HG03521 (cell line): ENCODE results near the gene CCNL2.
A peak's percentile ranks its signal among the peaks of the same experiment; 100 is the strongest.

ENCODE experiments used
- ATAC-seq: cut with Tn5 transposase; IDR thresholded peaks from one replicate; pipeline ENCODE4 v1.9.1; 2021; ENCODE audit warnings: mild to moderate bottlenecking, moderate library complexity; ENCODE audit not compliant: unreplicated experiment

Gene CCNL2

DNA sequence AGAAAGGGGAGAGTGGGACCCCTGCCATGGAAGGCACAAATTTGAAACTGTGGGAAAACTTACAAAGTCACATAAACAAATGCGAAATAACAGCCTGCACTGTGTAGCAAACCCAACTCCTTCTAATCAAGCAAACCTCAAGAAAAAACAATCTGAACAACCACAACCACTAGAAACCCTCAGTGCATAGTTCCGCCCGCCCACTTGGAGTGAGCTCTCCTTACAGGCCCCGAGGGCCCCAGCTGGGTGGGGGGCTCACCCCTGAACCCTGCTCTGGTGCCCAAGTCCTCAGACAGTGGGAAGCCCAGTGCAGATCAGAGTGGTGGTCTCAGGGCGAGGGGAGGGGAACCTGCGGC, 39.8 kb downstream of the CCNL2 start:
- ATAC-seq, result no peak

DNA sequence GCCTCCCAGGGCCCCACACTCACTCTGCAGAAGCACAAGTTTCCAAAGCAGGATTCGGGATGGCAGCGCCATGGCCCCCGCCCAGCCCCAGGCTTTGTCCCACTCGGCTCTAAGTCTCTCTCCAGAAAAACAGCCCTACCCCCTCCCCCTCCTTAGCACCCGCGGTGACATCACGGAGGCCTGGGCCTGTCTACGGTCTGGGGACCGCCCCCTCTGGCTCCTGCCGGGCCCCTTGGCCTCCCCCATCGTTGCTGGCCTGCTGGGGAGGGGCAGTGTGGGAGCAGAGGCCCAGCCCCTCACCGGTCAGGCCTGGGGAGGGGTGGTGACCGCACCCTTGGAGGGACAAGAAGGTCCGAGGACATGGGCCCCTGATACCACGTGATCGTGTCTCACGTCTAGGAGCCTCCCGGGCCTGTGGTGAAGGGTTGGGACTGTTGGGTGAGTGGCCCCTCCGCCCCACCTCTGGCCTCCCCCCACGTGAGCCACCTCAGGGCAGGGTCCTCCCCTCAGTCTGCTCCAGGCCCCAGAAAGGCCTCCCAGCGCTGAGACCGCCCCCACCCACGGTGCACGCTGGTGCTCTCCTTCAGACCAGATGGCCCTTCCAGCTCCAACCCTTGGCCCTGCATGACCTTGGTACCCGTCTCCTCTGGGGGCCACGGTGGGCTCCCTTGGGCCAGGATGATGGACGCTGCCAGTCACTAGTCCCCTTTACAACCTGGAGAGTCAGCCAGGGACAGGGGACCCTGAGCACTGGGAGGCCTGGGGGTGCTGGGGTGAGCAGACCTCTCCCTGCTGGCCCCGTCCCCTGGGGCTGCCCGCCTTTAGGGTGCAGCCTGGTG, 40.5 kb downstream of the CCNL2 start, which contains the start of gene MXRA8:
TSS of gene MXRA8 (minus strand) at position 123 of the 839 bp plus-strand sequence. CDS start at position 72, 51 bp downstream.
- ATAC-seq, result no peak

DNA sequence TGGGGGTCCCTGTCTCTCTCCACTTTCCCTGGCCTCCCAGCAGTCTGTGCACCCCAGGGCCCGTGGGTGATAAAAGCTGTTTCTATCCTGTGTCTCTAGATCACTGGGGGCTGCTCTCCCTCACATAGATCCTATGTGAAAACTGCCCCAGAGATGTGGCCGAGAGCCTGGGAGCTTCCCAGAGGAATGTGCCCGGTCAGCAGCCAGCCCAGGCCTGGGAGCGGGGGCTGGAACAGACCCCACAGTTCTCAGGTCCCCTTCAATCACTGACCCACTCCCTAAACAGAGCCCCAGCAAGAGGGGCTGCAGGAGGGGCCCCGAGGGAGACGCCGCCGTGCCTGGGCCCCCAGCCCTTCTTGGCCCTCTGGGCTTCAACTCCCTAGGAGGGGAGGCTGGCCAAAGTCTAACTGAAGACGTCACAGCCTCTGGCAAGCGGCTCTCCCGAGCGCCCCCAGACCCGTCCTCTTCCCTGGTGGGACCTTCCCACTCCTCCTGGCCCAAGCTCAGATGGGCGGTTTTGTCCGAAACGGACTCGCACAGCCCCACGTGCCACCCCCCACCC, 41.2 kb downstream of the CCNL2 start:
- no peak for ATAC-seq

DNA sequence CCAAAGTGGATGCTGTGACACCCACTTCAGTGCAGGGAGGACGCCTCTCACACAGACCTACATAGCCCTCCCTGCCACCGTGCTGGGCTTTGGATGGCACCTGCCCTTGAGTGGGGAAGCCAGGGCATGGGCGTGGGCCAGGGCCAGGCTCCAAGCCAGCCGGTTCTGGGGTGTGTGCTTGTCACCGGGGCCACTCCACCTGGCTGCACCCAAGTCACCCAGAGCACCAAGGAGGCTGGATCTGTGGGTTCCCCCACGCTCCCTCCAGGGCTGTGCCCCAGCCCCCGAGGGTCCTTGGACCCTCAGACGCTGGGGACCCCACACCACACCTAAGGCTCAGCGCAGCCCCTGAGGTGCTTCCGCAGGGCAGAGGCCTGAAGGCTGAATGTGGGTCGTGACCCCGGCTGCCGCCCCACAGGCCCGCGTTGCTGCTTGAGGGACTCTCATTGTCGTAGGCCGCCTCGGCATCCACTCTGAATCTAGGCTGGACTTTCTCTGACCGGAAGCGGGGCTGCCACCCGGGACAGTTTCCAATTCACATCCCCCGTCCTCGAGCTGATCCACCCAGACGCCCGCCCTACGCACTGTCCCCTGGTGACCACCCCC, 42.2 kb downstream of the CCNL2 start:
- ATAC-seq, result no peak

DNA sequence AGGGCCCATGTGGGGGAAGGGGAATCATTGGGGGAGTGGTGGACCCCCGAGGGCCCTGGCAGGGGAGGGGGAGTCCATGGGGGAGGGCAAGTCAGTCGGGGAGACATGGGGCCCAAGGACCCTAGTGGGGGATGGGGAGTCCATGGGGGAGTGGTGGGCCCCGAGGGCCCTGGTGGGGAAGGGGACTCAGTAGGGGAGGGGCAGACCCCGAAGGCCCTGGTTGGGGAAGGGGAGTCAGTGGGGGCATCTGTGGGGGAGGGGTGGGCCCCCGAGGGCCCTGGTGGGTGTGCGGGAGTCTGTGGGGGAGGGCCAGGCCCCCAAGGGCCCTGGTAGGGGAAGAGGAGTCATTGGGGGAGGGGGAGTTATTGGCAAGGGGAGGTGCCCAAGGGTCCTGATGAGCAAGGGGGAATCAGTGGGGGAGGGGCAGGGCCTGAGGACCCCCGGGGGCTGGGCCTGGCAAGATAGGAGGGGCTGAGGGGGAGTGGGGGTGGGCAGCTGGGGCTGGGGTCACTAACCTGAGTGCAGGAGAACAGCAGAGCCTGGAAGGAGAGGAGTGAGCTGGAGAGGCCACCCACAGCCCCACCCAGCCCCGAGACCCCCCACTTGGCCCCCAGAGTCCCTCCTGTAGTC, 42.9 kb downstream of the CCNL2 start:
- ATAC-seq, result no peak

DNA sequence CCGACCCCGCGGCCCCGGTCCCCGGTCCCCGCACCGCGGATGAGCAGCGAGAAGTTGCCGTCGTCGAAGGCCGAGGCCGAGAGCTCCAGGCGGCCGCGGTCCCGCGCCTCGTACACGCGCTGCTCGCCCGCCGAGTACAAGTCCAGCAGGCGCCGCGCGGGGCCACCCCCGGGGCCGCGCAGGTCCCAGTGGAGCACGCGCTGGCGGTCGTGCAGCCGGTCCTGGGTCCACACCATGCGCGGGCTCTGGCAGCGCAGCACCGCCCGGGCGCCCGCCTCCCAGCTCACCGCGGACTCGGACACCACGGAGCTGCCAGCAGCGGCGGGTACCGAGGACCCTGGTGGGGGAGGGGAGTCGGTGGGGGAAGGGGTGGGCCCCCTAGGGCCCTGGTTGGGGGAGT, 43.7 kb downstream of the CCNL2 start:
- no peak for ATAC-seq

DNA sequence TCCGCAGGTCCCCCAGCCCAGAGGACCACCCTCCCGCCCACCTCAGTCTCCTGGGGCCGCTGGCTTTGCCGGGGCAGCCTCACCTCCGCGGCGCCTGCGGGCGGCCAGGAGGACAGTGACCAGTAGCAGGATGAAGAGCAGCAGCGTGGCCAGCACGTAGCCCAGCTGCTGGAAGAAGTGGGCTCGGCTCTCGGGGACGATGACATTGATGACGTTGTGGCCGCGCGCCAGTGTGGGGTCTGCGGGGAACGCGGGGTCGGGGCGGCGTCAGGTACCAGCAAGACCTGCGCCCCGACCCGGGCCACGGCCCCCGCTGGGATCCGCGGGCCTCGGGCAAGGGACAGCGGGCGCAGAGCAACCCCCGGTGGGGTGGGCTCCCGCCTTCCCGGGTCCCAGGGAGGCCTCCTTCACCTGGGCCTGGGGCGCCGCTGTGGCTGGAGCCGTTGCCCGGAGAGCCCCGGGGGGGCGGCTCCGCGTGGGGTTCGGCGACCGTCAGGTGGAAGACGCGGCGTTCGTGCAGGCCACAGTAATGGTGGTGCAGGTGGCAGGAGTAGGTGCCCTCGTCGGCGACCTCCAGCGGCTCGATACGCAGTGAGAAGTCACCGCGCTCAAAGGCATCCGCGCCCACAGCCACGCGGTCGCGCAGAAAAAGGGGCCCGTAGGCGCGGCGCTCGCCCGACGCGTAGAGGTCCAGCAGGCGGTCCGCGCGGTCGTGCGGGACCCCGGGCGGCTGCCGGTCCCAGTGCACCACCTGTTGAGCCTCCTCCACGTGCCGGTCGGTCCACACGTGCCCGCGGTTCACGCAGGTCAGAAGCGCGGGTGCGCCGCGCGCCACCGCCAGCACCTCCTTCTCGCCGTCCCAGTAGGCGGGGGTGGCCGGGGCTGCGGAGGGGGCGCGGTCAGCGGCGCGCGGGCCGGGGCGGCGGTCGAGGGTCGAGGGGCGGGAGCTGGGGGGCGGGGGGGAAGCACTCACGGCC, 44.6 kb downstream of the CCNL2 start:
- no peak for ATAC-seq

DNA sequence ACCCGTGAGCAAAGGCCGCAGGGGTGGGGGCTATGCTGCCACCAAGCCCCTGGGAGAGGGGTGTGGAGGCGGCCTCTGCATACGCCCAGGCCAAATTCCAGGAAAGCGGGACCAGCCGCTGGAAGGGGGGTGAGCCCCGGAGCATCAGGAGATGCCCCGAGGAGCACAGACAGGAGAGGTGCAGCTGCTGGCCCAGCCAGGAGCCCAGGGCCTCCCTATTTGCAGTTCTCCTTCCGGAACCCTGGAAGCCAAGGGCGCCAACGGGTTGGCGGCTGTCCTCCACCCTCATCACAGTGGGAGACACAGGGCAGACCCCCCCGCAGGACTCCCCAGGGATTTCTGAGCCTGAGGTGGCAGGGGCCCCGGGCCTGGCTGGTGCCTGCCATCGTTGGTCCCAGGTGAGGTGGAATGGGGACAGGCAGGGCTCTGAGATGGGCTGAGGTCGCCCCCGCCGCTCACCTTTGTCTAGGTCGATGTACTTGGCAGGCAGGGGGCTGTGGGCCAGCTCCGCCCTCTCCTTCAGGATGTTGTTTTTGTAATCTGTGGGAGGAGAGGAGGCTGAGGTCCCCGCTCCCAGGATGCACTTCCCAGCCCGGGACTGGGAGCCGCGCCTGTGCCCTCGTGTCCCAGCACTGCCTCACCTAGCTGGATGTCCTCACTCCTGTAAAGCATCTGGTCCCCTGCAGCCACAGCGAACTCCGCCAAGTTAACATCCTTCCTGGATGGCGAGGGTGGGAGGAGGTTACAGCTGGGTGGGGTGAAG, 45.6 kb downstream of the CCNL2 start:
- no peak for ATAC-seq

DNA sequence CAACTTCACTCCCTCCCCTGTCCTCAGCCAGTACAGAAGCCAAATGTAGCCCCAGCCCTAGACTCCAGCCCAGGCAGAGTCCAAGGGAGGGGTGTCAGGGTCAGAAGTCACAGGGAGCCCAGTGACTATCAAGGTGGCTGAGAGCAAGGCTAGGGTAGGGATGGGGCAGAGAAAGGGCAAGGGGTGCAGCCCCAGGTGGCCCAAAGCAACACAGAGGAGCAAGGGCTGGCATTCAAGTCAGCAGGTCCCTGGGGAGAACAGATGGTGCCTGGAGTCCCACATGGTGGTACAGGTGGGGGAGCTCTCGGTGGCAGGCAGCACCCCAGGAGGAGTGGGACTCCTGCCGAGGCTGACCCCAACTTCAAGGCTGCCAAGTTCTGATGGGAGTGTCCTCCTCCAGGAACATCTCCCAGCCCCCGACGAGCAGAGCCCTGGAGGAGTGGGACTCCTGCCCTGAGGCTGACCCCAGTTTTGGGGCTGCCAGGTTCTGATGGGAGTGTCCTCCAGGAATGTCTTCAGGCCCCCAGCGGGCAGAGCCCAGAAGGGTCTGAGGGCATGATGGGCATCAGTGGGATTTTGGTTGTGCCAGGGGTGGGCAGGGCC, 46.2 kb downstream of the CCNL2 start:
- no peak for ATAC-seq

DNA sequence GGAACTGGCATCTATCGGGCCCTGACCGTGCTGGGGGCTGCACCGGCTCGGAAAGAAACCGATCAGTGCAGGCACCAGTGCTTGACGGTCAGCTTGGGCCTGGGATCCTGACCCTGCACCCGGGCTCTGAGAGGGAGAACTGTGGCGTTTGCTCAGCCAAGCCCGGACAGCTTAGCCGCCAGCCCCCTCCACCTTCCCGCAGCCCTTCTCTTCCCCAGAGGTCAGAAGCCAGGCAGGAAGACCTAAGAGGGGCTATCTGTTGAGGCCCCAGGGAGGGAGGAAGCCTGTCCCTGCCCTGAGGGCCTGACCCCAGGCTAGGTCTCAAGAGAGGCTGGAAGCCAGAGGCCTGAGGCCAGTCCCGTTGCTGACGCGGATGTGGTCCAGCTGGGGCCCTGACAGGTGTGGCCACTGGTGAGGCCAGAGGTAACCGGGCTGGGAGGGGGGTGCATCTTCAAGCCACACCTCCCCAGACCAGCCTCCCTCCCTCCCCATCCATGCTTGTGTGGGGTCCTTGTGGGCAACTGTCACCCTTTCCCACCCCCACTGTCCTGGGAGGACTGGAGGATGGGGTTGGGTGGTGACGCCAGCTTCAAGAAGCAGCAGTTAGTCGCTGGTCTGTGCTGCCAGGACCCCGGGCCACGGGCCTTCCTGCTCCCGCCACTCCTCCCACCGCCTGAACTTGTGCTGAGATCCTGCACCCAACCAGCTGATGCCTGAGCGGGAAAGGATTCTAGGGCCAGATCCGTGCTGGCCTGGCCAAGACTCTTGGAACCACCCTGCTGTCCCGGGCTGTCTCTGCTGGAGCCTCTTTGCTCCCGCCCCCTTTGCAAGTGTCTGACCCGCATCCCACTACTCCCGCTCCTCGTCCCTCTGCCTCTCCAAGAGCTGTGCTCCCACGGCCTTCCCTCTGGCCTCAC, 47.4 kb downstream of the CCNL2 start:
- no peak for ATAC-seq

DNA sequence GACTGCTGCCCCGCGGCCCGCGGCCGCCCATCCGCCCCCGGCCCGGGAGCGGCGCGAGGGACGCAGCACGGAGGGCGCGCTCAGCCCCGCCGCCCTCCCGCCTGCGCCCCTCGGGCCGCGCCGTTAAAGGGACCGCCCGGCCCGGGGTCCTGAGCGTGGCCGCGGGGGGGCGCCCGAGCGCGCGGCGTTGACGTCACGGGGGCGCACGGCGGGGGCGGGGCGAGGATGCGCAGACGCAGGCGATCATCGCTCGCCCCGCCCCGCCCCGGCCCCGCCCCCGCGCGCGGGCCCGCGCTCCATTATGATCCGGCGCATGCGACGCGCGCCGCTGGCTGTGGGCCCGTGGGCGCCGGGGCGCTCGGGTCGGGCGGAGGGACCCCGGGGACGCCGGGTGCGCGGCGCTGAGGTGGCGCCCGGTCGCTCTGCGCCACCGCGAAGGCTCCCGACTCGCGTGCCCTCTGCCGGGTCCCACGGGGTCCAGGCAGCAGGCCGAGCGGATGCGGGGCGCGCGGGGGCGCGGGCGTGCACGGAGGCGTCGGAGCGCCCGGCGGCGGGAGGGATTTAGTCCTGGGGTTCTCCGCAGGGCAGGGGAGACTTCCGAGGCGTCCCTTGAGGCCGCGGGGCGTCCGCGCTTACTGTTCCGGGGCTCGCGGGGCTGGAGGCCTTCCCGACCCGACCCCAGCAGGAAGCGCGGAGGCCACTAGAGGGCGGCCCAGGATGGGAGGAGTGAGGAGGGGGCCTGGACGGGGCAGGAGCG, 49.7 kb downstream of the CCNL2 start, which contains the start of gene DVL1:
TSS of gene DVL1 (minus strand) at position 163 of the 757 bp plus-strand sequence. CDS start 353 bp downstream, outside the sequence.
- ATAC-seq, result peak; percentile 69

DNA sequence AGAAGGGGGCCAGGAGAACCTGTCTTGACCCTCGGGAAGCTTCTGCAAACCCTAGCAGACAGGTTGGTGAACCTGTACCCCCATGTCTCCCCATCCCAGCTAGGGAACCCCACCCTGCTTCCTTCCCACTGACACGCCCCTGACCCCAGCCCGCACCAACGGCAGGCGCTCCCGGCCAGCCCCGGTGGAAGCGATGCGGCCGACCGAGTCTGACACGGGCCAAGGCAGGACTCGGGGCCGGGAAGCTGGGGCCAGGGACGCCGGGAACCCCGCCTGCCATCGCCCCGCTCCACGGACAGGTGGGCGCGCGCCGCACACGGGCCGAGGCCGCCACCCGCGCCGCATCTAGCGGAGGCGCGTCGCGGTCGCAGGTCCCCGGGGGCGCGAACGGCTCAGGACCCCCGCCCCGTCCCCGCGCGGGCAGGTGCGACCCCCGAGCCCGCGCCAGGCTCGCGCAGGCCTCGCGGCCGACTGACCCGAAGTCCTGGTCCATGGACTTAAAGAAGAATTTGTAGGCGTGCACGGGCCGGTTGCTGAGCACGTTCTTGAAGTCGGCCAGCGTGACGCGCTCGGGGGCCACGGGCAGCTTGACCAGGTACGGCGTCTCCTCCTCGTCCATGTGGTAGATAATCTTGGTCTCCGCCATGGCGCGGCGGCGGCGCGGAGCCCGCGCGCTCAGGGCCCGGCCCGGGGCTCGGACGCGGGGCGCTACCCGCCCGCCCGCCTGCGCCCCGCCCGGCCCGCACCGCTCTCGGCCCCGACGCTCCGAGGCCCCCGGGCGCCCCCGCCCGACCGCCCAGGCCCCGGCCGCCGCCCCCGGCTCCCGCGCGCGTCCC, 50.5 kb downstream of the CCNL2 start:
- peak; percentile 34 for ATAC-seq

DNA sequence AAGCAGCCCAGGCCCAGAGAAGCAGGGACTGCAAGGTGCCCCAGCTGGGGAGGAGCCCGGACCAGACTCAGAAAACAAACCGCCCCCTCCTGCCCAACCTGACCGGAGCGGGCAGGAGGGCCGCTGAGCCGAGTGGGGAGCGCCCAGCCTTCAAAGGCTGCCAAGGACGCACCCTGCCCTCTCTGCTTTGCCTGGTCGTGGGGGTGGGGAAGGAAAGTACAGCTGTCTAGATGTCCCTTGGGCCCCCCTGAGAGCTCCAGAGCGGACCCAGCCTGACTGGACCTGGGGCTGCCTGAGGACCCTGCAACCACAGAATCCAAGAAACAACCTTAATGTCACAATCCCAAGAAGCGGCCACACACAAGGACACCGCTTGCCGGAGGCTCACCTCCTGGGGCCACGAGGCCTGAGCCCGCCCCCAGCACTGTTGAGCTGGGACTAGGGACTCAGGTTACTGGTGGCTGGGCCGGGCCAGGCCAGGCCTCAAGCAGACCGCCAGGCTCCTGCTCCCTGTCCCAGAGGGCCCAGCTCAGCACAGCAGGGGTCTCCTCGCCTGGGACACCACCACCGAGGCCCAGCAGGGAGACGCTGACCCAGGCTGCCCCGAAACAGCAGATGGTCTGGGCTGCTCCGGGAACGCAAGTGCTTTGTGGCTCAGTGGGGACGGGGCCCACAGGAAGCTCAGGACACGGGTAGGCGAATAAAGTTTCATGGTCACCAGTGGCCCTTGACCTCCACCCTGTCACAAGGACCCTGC, 51.3 kb downstream of the CCNL2 start:
- no peak for ATAC-seq

DNA sequence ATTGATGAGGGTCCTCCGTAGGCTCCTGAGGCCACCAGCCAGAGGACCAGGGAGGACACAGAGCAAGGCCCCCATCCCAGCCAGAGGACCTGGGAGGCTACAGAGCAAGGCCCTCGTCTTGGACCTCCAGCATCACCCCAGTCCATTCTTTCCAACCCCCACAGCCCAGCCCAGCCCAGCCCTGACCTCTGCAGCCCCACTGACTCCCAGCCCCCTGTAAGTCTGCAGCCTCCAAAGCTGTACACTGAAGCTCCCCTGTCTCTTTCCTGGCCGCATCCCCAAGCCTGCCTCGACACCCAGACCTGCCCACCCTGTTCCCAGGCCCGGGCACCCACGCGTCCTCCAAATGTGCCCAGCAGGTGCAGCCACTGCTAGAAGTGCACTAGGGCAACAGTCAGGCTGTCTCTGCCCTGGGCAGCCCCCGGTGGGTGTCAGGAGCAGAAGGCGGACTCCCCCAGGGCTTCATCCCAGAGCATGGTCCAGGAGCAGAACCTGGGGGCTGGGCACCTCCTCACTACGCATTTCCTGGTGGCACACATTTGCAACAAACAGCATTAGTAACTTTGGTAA, 52.0 kb downstream of the CCNL2 start:
- ATAC-seq, result no peak

DNA sequence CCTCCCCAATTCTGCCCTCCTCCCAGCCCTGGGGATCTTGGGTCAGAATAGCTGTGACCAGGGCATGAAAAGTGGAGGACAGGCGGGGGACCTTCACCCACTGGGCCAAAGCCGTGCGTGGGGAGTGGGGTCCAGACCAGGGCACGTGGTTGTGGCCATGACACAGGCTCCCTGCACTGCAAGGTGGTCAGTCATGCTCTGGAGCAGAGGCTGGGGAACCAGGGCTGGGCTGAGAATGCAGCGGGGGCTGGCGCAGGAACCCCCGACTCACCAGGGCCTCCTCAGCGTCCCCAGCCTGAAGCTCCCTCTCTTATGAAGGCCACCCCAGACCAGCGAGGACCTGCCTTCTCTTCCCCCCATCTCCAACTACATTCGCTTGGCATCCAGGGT, 52.6 kb downstream of the CCNL2 start:
- no peak for ATAC-seq
